ENCODE results near the gene KCNMA1. TPM values are rescaled to one million over a fixed set of nuclear protein-coding genes. Genes with fewer than 3 reads are reported as not detected.
A peak's percentile ranks its signal among the peaks of the same experiment; 100 is the strongest.

KCNMA1 gene
- total RNA-seq, 2 donors from 2014 or later, result 29.1 to 37.9 TPM

GRCh38 chr10:77293773-77294172 lies 343.8 kb downstream of the KCNMA1 start:
- no peaks in the 10 kb centered on the region for H3K27me3 ChIP-seq (replicated peaks; ENCODE audit: insufficient read depth)
- TF ChIP-seq CTCF (IDR thresholded peaks at IDR 0.05), result no peak
- TF ChIP-seq POLR2A (IDR thresholded peaks at IDR 0.05), result no peak
- no peak for TF ChIP-seq POLR2AphosphoS5 (IDR thresholded peaks at IDR 0.05)
- H3K27ac ChIP-seq, result no peak overlapping the region
- H3K9me3 ChIP-seq, result no peaks in the 10 kb centered on the region
- H3K4me1 ChIP-seq (replicated peaks), result no peaks in the 10 kb centered on the region
- intact Hi-C loops (cut with DNase I), result loop anchor here (5.0 kb wide), 1 partner anchor 79 kb away; no protein-coding TSS in a partner anchor
- no peak for DNase-seq (ENCODE audit: low spot score)
- no peaks in the 10 kb centered on the region for H3K36me3 ChIP-seq
- WGBS, result 88% methylated on average over 7 of the region's 7 CpGs
- H3K4me3 ChIP-seq, result no peak overlapping the region

- Histone ChIP-seq H3K27me3 (replicated peaks; ENCODE audit: insufficient read depth) (no peaks in the 10 kb centered on the region), H3K27ac (no peak overlapping the region), H3K36me3 (no peaks in the 10 kb centered on the region), H3K4me1 (replicated peaks) (no peaks in the 10 kb centered on the region), H3K4me3 (no peak overlapping the region), H3K9me3 (no peaks in the 10 kb centered on the region)
- no peak for DNase-seq (ENCODE audit: low spot score)
- intact Hi-C loops (cut with DNase I), result loop anchor here (5.0 kb wide), 1 partner anchor 79 kb away; no protein-coding TSS in a partner anchor
- TF ChIP-seq CTCF (IDR thresholded peaks at IDR 0.05), result no peak
- TF ChIP-seq POLR2AphosphoS5 (IDR thresholded peaks at IDR 0.05), result no peak
- no peak for TF ChIP-seq POLR2A (IDR thresholded peaks at IDR 0.05)
- WGBS, result 95% methylated on average over 2 of the region's 2 CpGs
Measured at GRCh38 chr10:77293347-77293746, 344.3 kb downstream of the KCNMA1 start.

GRCh38 chr10:77291596-77292505 lies 345.8 kb downstream of the KCNMA1 start:
- H3K9me3 ChIP-seq, result no peaks in the 10 kb centered on the region
- intact Hi-C loops (cut with DNase I), result loop anchor here (5.0 kb wide), 1 partner anchor 80 kb away; no protein-coding TSS in a partner anchor
- TF ChIP-seq CTCF (IDR thresholded peaks at IDR 0.05) (no peak), POLR2A (IDR thresholded peaks at IDR 0.05) (no peak), POLR2AphosphoS5 (IDR thresholded peaks at IDR 0.05) (no peak)
- H3K27ac ChIP-seq, result peak overlapping the region in 1 of 2 donors; percentile 12
- WGBS, result 62% methylated on average over 10 of the region's 10 CpGs
- no peaks in the 10 kb centered on the region for H3K36me3 ChIP-seq
- no peak overlapping the region for H3K4me3 ChIP-seq
- H3K4me1 ChIP-seq (replicated peaks), result peaks cover 6% of the 10 kb centered on the region
- DNase-seq (ENCODE audit: low spot score), result no peak
- H3K27me3 ChIP-seq (replicated peaks; ENCODE audit: insufficient read depth), result no peaks in the 10 kb centered on the region

- TF ChIP-seq CTCF (IDR thresholded peaks at IDR 0.05) (no peak), POLR2A (IDR thresholded peaks at IDR 0.05) (no peak), POLR2AphosphoS5 (IDR thresholded peaks at IDR 0.05) (no peak)
- Histone ChIP-seq H3K27me3 (replicated peaks; ENCODE audit: insufficient read depth) (no peaks in the 10 kb centered on the region), H3K27ac (no peak overlapping the region), H3K4me3 (no peak overlapping the region), H3K4me1 (replicated peaks) (peaks cover 8% of the 10 kb centered on the region), H3K9me3 (no peaks in the 10 kb centered on the region), H3K36me3 (no peaks in the 10 kb centered on the region)
- 66% methylated on average over 6 of the region's 6 CpGs for WGBS
- intact Hi-C loops (cut with DNase I), result loop anchor here (5.0 kb wide), 1 partner anchor 82 kb away; no protein-coding TSS in a partner anchor
- DNase-seq (ENCODE audit: low spot score), result no peak
Measured at GRCh38 chr10:77290528-77291155, 347.0 kb downstream of the KCNMA1 start.
